GM23338 (cell line): ENCODE measurements around the gene ABR. TPM values are rescaled to one million over a fixed set of nuclear protein-coding genes. Genes with fewer than 3 reads are reported as not detected.

ENCODE experiments used
- ATAC-seq: fragments of 200-7000 bp; cut with Tn5 transposase; 3 replicates; pipeline ENCODE4 v1.9.1; 2020
- DNase-seq: peaks from one replicate; pipeline ENCODE4 v3.0.0-alpha.2; 2015; ENCODE audit warnings: low spot score
- H2AFZ ChIP-seq: fragments of 200-600 bp; sonication (generic); 2 replicates; pipeline ENCODE4 v1.8.0; 2016; ENCODE audit warnings: antibody characterized with exemption, mild to moderate bottlenecking, moderate library complexity
- H3F3A ChIP-seq: fragments of 200-600 bp; sonication (generic); replicated peaks from 2 replicates; pipeline ENCODE4 v1.8.0; 2017; ENCODE audit warnings: antibody characterized with exemption, mixed run types, low read depth
- H3K27ac ChIP-seq: fragments of 200-600 bp; sonication (generic); 2 replicates; pipeline ENCODE4 v1.6.1; 2016; ENCODE audit warnings: low read depth
- H3K27me3 ChIP-seq: fragments of 200-600 bp; sonication (generic); 2 replicates; pipeline ENCODE4 v1.8.0; 2016; ENCODE audit warnings: mild to moderate bottlenecking, mixed run types, moderate library complexity; ENCODE audit not compliant: insufficient read depth
- H3K36me3 ChIP-seq: fragments of 200-600 bp; sonication (generic); 2 replicates; pipeline ENCODE4 v1.8.0; 2016; ENCODE audit warnings: mild to moderate bottlenecking; ENCODE audit not compliant: insufficient read depth
- H3K4me1 ChIP-seq: fragments of 200-600 bp; sonication (generic); 2 replicates; pipeline ENCODE4 v1.8.0; 2016; ENCODE audit warnings: mild to moderate bottlenecking, moderate library complexity; ENCODE audit not compliant: insufficient read depth
- H3K4me2 ChIP-seq: fragments of 200-600 bp; sonication (generic); 2 replicates; pipeline ENCODE4 v1.7.1; 2017; ENCODE audit warnings: mixed run types
- H3K4me3 ChIP-seq: fragments of 200-600 bp; sonication (generic); 2 replicates; pipeline ENCODE4 v1.6.1; 2016; ENCODE audit warnings: mixed run types
- H3K79me2 ChIP-seq: fragments of 200-600 bp; sonication (generic); replicated peaks from 2 replicates; pipeline ENCODE4 v1.8.0; 2017; ENCODE audit warnings: mild to moderate bottlenecking; ENCODE audit not compliant: insufficient read depth
- H3K9me2 ChIP-seq: fragments of 200-600 bp; sonication (generic); 2 replicates; pipeline ENCODE4 v1.8.0; 2017; ENCODE audit not compliant: insufficient read depth
- H4K20me1 ChIP-seq: fragments of 200-600 bp; sonication (generic); replicated peaks from 2 replicates; pipeline ENCODE4 v1.8.0; 2017; ENCODE audit warnings: mild to moderate bottlenecking; ENCODE audit not compliant: insufficient read depth
- H3K27ac Mint-ChIP-seq: 2 replicates; pipeline ENCODE4 v1.8.0; 2020; ENCODE audit warnings: inconsistent platforms, mild to moderate bottlenecking, moderate library complexity, mixed read lengths
- H3K27me3 Mint-ChIP-seq: 3 replicates; pipeline ENCODE4 v1.8.0; 2022; ENCODE audit warnings: low read depth, mild to moderate bottlenecking, moderate library complexity, mixed read lengths, inconsistent platforms; ENCODE audit not compliant: insufficient read depth, poor library complexity
- H3K36me3 Mint-ChIP-seq: 3 replicates; pipeline ENCODE4 v1.8.0; 2021; ENCODE audit warnings: low read depth, mild to moderate bottlenecking, inconsistent platforms, moderate library complexity, mixed read lengths
- H3K4me1 Mint-ChIP-seq: 3 replicates; pipeline ENCODE4 v1.8.0; 2020; ENCODE audit warnings: mild to moderate bottlenecking, inconsistent platforms, mixed read lengths
- H3K4me3 Mint-ChIP-seq: 3 replicates; pipeline ENCODE4 v1.8.0; 2021; ENCODE audit warnings: moderate library complexity, mild to moderate bottlenecking, inconsistent platforms, mixed read lengths
- H3K9me3 Mint-ChIP-seq: 3 replicates; pipeline ENCODE4 v1.8.0; 2020; ENCODE audit warnings: moderate library complexity, mild to moderate bottlenecking, inconsistent platforms, mixed read lengths
- CREB1 ChIP-seq: fragments of 250-450 bp; sonication (Bioruptor Pico); IDR thresholded peaks from 2 replicates; pipeline ENCODE4 v1.5.0; 2020; ENCODE audit warnings: low read depth, mild to moderate bottlenecking, moderate library complexity
- ETS1 ChIP-seq: IDR thresholded peaks from 2 replicates; pipeline ENCODE4 v1.6.1; 2016; ENCODE audit warnings: antibody characterized with exemption
- EZH2 ChIP-seq: fragments of 200-600 bp; sonication (generic); IDR thresholded peaks from one replicate; pipeline ENCODE4 v1.8.0; 2017; ENCODE audit warnings: antibody characterized with exemption, mild to moderate bottlenecking, low read depth; ENCODE audit not compliant: unreplicated experiment
- EZH2phosphoT487 ChIP-seq: fragments of 200-600 bp; sonication (generic); IDR thresholded peaks from one replicate; pipeline ENCODE4 v1.8.1; 2018; ENCODE audit warnings: antibody characterized with exemption; ENCODE audit not compliant: unreplicated experiment
- JUNB ChIP-seq: IDR thresholded peaks from one replicate; pipeline ENCODE4 v1.6.1; 2016; ENCODE audit warnings: antibody characterized with exemption; ENCODE audit not compliant: unreplicated experiment
- NANOG ChIP-seq: IDR thresholded peaks from 2 replicates; pipeline ENCODE4 v1.6.1; 2016; ENCODE audit warnings: antibody characterized with exemption, borderline replicate concordance
- POLR2AphosphoS5 ChIP-seq: IDR thresholded peaks from 2 replicates; pipeline ENCODE4 v1.6.1; 2016; ENCODE audit warnings: antibody characterized with exemption, low read depth
- STAT1 ChIP-seq: IDR thresholded peaks from one replicate; pipeline ENCODE4 v1.6.1; 2016; ENCODE audit warnings: antibody characterized with exemption; ENCODE audit not compliant: unreplicated experiment
- ZNF114 ChIP-seq: fragments of 250-450 bp; sonication (Bioruptor Pico); IDR thresholded peaks from 2 replicates; pipeline ENCODE4 v1.5.0; 2020; ENCODE audit warnings: mild to moderate bottlenecking, moderate library complexity
- ZNF331 ChIP-seq: fragments of 250-450 bp; sonication (Bioruptor Pico); IDR thresholded peaks from 2 replicates; pipeline ENCODE4 v1.5.0; 2020; ENCODE audit warnings: low read depth, mild to moderate bottlenecking, moderate library complexity
- polyA plus RNA-seq: library from polyadenylated mRNA; unstranded; fragments of >200 nt; fragmentation: Nextera tagmentation; extraction: Ambion mirVana; gene quantifications from 2 replicates; pipeline ENCODE4 v1.2.1, GENCODE V29; 2016
- total RNA-seq: library from RNA; depleted of rRNA; stranded (reverse); fragments of >200 nt; shearing (Covaris generic); gene quantifications from 2 replicates; pipeline ENCODE4 v1.2.3, GENCODE V29; 2014
- TF ChIP-seq, protein P1 (sequence below), 2 experiments: fragments of 200-600 bp in 1 of 2; sonication (generic) in 1 of 2; conservative IDR thresholded peaks; 2 replicates each; pipeline versions ENCODE4 v1.5.1 to v1.6.1; 2016 to 2017; ENCODE audit warnings: antibody characterized with exemption in 2 of 2, low read depth in 2 of 2, mild to moderate bottlenecking in 2 of 2, moderate library complexity in 1 of 2
- TF ChIP-seq, protein P2 (sequence below): IDR thresholded peaks from one replicate; pipeline ENCODE4 v1.6.1; 2018; ENCODE audit warnings: antibody characterized with exemption; ENCODE audit not compliant: unreplicated experiment
- TF ChIP-seq, protein P3 (sequence below): fragments of 250-450 bp; sonication (Bioruptor Pico); IDR thresholded peaks from 2 replicates; pipeline ENCODE4 v1.5.0; 2020; ENCODE audit warnings: mild to moderate bottlenecking, moderate library complexity

Gene ABR
- total and polyA plus RNA-seq, 2 experiments from 2014 or later, result 15.0 to 27.7 TPM

DNA sequence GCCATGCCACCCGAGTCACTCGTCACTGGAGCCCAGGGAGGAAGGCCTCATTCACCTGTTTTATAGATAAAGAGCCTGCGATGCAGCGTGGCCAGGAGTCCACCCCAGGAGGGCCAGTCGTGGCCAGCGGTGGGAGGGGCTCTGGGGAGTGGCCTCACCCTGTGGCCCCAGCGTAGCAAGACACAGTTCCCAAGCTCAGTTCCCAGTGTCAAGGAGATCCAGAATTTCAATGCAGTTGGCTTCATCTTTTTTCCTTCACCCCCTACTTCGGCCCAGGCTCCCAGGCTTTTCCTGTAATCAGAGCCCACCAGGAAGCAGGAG lies 84.0 kb downstream of the ABR start:
- no peaks in the 10 kb centered on the region for H3K36me3 ChIP-seq
- no peak for DNase-seq
- no peaks in the 10 kb centered on the region for H3K9me2 ChIP-seq
- TF ChIP-seq POLR2AphosphoS5, result no peak
- no peak for TF ChIP-seq CREB1
- no peak for TF ChIP-seq STAT1
- no peak for TF ChIP-seq ETS1
- no peak for TF ChIP-seq EZH2phosphoT487
- TF ChIP-seq JUNB, result no peak
- no peak for TF ChIP-seq ZNF114
- TF ChIP-seq NANOG, result no peak
- TF ChIP-seq, protein P1, sequence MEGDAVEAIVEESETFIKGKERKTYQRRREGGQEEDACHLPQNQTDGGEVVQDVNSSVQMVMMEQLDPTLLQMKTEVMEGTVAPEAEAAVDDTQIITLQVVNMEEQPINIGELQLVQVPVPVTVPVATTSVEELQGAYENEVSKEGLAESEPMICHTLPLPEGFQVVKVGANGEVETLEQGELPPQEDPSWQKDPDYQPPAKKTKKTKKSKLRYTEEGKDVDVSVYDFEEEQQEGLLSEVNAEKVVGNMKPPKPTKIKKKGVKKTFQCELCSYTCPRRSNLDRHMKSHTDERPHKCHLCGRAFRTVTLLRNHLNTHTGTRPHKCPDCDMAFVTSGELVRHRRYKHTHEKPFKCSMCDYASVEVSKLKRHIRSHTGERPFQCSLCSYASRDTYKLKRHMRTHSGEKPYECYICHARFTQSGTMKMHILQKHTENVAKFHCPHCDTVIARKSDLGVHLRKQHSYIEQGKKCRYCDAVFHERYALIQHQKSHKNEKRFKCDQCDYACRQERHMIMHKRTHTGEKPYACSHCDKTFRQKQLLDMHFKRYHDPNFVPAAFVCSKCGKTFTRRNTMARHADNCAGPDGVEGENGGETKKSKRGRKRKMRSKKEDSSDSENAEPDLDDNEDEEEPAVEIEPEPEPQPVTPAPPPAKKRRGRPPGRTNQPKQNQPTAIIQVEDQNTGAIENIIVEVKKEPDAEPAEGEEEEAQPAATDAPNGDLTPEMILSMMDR (conservative IDR thresholded peaks at IDR 0.05; ENCODE audit: low read depth in 2 of 2), result no peak
- TF ChIP-seq, protein P2, sequence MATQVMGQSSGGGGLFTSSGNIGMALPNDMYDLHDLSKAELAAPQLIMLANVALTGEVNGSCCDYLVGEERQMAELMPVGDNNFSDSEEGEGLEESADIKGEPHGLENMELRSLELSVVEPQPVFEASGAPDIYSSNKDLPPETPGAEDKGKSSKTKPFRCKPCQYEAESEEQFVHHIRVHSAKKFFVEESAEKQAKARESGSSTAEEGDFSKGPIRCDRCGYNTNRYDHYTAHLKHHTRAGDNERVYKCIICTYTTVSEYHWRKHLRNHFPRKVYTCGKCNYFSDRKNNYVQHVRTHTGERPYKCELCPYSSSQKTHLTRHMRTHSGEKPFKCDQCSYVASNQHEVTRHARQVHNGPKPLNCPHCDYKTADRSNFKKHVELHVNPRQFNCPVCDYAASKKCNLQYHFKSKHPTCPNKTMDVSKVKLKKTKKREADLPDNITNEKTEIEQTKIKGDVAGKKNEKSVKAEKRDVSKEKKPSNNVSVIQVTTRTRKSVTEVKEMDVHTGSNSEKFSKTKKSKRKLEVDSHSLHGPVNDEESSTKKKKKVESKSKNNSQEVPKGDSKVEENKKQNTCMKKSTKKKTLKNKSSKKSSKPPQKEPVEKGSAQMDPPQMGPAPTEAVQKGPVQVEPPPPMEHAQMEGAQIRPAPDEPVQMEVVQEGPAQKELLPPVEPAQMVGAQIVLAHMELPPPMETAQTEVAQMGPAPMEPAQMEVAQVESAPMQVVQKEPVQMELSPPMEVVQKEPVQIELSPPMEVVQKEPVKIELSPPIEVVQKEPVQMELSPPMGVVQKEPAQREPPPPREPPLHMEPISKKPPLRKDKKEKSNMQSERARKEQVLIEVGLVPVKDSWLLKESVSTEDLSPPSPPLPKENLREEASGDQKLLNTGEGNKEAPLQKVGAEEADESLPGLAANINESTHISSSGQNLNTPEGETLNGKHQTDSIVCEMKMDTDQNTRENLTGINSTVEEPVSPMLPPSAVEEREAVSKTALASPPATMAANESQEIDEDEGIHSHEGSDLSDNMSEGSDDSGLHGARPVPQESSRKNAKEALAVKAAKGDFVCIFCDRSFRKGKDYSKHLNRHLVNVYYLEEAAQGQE, result no peak
- TF ChIP-seq, protein P3, sequence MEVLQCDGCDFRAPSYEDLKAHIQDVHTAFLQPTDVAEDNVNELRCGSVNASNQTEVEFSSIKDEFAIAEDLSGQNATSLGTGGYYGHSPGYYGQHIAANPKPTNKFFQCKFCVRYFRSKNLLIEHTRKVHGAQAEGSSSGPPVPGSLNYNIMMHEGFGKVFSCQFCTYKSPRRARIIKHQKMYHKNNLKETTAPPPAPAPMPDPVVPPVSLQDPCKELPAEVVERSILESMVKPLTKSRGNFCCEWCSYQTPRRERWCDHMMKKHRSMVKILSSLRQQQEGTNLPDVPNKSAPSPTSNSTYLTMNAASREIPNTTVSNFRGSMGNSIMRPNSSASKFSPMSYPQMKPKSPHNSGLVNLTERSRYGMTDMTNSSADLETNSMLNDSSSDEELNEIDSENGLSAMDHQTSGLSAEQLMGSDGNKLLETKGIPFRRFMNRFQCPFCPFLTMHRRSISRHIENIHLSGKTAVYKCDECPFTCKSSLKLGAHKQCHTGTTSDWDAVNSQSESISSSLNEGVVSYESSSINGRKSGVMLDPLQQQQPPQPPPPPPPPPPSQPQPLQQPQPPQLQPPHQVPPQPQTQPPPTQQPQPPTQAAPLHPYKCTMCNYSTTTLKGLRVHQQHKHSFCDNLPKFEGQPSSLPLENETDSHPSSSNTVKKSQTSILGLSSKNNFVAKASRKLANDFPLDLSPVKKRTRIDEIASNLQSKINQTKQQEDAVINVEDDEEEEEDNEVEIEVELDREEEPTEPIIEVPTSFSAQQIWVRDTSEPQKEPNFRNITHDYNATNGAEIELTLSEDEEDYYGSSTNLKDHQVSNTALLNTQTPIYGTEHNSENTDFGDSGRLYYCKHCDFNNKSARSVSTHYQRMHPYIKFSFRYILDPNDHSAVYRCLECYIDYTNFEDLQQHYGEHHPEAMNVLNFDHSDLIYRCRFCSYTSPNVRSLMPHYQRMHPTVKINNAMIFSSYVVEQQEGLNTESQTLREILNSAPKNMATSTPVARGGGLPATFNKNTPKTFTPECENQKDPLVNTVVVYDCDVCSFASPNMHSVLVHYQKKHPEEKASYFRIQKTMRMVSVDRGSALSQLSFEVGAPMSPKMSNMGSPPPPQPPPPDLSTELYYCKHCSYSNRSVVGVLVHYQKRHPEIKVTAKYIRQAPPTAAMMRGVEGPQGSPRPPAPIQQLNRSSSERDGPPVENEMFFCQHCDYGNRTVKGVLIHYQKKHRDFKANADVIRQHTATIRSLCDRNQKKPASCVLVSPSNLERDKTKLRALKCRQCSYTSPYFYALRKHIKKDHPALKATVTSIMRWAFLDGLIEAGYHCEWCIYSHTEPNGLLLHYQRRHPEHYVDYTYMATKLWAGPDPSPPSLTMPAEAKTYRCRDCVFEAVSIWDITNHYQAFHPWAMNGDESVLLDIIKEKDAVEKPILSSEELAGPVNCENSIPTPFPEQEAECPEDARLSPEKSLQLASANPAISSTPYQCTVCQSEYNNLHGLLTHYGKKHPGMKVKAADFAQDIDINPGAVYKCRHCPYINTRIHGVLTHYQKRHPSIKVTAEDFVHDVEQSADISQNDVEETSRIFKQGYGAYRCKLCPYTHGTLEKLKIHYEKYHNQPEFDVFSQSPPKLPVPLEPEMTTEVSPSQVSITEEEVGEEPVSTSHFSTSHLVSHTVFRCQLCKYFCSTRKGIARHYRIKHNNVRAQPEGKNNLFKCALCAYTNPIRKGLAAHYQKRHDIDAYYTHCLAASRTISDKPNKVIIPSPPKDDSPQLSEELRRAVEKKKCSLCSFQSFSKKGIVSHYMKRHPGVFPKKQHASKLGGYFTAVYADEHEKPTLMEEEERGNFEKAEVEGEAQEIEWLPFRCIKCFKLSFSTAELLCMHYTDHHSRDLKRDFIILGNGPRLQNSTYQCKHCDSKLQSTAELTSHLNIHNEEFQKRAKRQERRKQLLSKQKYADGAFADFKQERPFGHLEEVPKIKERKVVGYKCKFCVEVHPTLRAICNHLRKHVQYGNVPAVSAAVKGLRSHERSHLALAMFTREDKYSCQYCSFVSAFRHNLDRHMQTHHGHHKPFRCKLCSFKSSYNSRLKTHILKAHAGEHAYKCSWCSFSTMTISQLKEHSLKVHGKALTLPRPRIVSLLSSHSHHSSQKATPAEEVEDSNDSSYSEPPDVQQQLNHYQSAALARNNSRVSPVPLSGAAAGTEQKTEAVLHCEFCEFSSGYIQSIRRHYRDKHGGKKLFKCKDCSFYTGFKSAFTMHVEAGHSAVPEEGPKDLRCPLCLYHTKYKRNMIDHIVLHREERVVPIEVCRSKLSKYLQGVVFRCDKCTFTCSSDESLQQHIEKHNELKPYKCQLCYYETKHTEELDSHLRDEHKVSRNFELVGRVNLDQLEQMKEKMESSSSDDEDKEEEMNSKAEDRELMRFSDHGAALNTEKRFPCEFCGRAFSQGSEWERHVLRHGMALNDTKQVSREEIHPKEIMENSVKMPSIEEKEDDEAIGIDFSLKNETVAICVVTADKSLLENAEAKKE (CRISPR knock-in tag), result no peak
- no peak for TF ChIP-seq EZH2
- TF ChIP-seq ZNF331 (CRISPR knock-in tag), result no peak
- H3K4me1 ChIP-seq, result no peaks in the 10 kb centered on the region
- H3K27me3 ChIP-seq, result no peaks in the 10 kb centered on the region
- Mint-ChIP-seq H3K27me3 (peaks cover 9% of the 10 kb centered on the region), H3K4me1 (no peaks in the 10 kb centered on the region), H3K9me3 (no peaks in the 10 kb centered on the region), H3K4me3 (no peak overlapping the region), H3K27ac (no peak overlapping the region), H3K36me3 (peaks cover 7% of the 10 kb centered on the region; the same call in 2 of the 3 replicates)
- no peaks in the 10 kb centered on the region for H3K79me2 ChIP-seq
- no peak overlapping the region for H3K4me2 ChIP-seq
- no peak overlapping the region for H2AFZ ChIP-seq
- no peak overlapping the region for H3K27ac ChIP-seq
- H3K4me3 ChIP-seq, result no peak overlapping the region
- 0 out of 2 replicates have a peak, but pooled peaks cover 2% of the 10 kb centered on the region for H4K20me1 ChIP-seq
- no peaks in the 10 kb centered on the region for H3F3A ChIP-seq
- no peak for ATAC-seq
